22Rv1 (cell line): ENCODE results near the gene STOX2.

Source experiments
- CTCF ChIP-seq: fragments of 450-650 bp; IDR thresholded peaks from 2 replicates; pipeline ENCODE4 v1.5.1; 2017; ENCODE audit warnings: mild to moderate bottlenecking
- ZFX ChIP-seq: fragments of 450-650 bp; IDR thresholded peaks from 2 replicates; pipeline ENCODE4 v1.6.1; 2017; ENCODE audit warnings: antibody characterized with exemption, borderline replicate concordance

- no peak for TF ChIP-seq CTCF
- TF ChIP-seq ZFX, result no peak
These were observed 6.7 kb upstream of the STOX2 start for GRCh38 chr4:183898456-183898855.
